GM12878 (cell line): Measurements from ENCODE around the gene KIF2A. TPM values are rescaled to one million over a fixed set of nuclear protein-coding genes. Genes with fewer than 3 reads are reported as not detected.

Experiments
- BHLHE40 ChIP-seq, 2 experiments: fragments of 450-650 bp in 1 of 2; IDR thresholded peaks; 2 replicates each; pipeline ENCODE4 v1.6.1; 2011 to 2017; ENCODE audit warnings: low read depth in 2 of 2, borderline replicate concordance in 1 of 2, improper control_type of control experiment in 1 of 2, low read length in 1 of 2, mild to moderate bottlenecking in 1 of 2
- BMI1 ChIP-seq: fragments of 450-650 bp; IDR thresholded peaks from 2 replicates; pipeline ENCODE4 v1.6.1; 2016; ENCODE audit warnings: mild to moderate bottlenecking, moderate library complexity, borderline replicate concordance
- CEBPZ ChIP-seq: fragments of 150-350 bp; IDR thresholded peaks from 2 replicates; pipeline ENCODE4 v1.6.1; 2016; ENCODE audit warnings: low read depth, low read length
- EGR1 ChIP-seq, 2 experiments: IDR thresholded peaks; 1 replicate in 1 of 2; 2 replicates in 1 of 2; pipeline ENCODE4 v1.6.1; 2011 to 2012; ENCODE audit warnings: low read depth in 2 of 2, low read length in 2 of 2, borderline replicate concordance in 1 of 2, mild to moderate bottlenecking in 1 of 2, moderate library complexity in 1 of 2
- ESRRA ChIP-seq: IDR thresholded peaks from 2 replicates; pipeline ENCODE4 v1.6.1; 2012; ENCODE audit warnings: mild to moderate bottlenecking, low read length, improper control_type of control experiment
- HDAC6 ChIP-seq: fragments of 200-600 bp; sonication (generic); IDR thresholded peaks from one replicate; pipeline ENCODE4 v1.8.0; 2017; ENCODE audit warnings: antibody characterized with exemption; ENCODE audit not compliant: unreplicated experiment
- KDM1A ChIP-seq: fragments of 200-600 bp; sonication (generic); IDR thresholded peaks from 2 replicates; pipeline ENCODE4 v1.6.1; 2016; ENCODE audit warnings: borderline replicate concordance
- NKRF ChIP-seq: fragments of 450-650 bp; conservative IDR thresholded peaks from 2 replicates; pipeline ENCODE4 v1.6.1; 2017; ENCODE audit warnings: mild to moderate bottlenecking, moderate library complexity
- POLR2A ChIP-seq: IDR thresholded peaks from 2 replicates; pipeline ENCODE4 v1.6.1; 2011; ENCODE audit warnings: low read depth, mild to moderate bottlenecking, low read length
- POLR2AphosphoS2 ChIP-seq: IDR thresholded peaks from 2 replicates; pipeline ENCODE4 v1.6.1; 2011; ENCODE audit warnings: low read depth, mild to moderate bottlenecking, low read length, improper control_type of control experiment, moderate library complexity
- SIX5 ChIP-seq: IDR thresholded peaks from 2 replicates; pipeline ENCODE4 v1.6.1; 2011; ENCODE audit warnings: mild to moderate bottlenecking, low read depth, low read length, moderate library complexity; ENCODE audit not compliant: severe bottlenecking
- SP1 ChIP-seq: IDR thresholded peaks from one replicate; pipeline ENCODE4 v1.6.1; 2011; ENCODE audit warnings: low read depth, low read length
- TAF1 ChIP-seq: IDR thresholded peaks from 2 replicates; pipeline ENCODE4 v1.6.1; 2011; ENCODE audit warnings: mild to moderate bottlenecking, low read depth, low read length, borderline replicate concordance
- polyA plus RNA-seq, 11 experiments: library from polyadenylated mRNA; depleted of rRNA in 4 of 11; unstranded in 6 of 11; stranded (reverse) in 5 of 11; fragments of >200 nt; fragmentation: Nextera tagmentation in 4 of 11; fragmentation: Illumina TruSeq in 1 of 11; extraction: Ambion mirVana in 4 of 11; extraction: Trizol in 1 of 11; gene quantifications; 1 replicate in 1 of 11; 2 replicates in 10 of 11; pipeline versions ENCODE4 v1.2.1 to v1.2.3, GENCODE V29; 2011 to 2016; ENCODE audit warnings: inconsistent platforms in 2 of 11, missing spikeins in 2 of 11, low read depth in 1 of 11
- total RNA-seq, 4 experiments: library from RNA; depleted of rRNA in 3 of 4; stranded (reverse); fragments of >200 nt in 3 of 4; fragmentation: Illumina TruSeq in 1 of 4; extraction: Trizol in 1 of 4; gene quantifications; 2 replicates each; pipeline versions ENCODE4 v1.2.1 to v1.2.3, GENCODE V29; 2013 to 2021
- TF ChIP-seq, protein P1 (sequence below): fragments of 150-350 bp; IDR thresholded peaks from 2 replicates; pipeline ENCODE4 v1.6.1; 2014; ENCODE audit warnings: mild to moderate bottlenecking, low read depth, low read length

Gene KIF2A
- total and polyA plus RNA-seq, 10 of the 15 experiments (the other 5 are each of a cell fraction or from before 2014, with no cell fraction given) = 35.9 to 124 (median 80.1) TPM

GRCh38 chr5:62306323-62306895 lies 403 bp downstream of the KIF2A start (continued):
- TF ChIP-seq CEBPZ = no peak
- no peak for TF ChIP-seq POLR2AphosphoS2
- no peak for TF ChIP-seq ESRRA
- TF ChIP-seq HDAC6 = no peak
- no peak for TF ChIP-seq KDM1A
- TF ChIP-seq, protein P1, sequence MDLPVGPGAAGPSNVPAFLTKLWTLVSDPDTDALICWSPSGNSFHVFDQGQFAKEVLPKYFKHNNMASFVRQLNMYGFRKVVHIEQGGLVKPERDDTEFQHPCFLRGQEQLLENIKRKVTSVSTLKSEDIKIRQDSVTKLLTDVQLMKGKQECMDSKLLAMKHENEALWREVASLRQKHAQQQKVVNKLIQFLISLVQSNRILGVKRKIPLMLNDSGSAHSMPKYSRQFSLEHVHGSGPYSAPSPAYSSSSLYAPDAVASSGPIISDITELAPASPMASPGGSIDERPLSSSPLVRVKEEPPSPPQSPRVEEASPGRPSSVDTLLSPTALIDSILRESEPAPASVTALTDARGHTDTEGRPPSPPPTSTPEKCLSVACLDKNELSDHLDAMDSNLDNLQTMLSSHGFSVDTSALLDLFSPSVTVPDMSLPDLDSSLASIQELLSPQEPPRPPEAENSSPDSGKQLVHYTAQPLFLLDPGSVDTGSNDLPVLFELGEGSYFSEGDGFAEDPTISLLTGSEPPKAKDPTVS = no peak
- TF ChIP-seq NKRF = 0 out of 2 replicates have a peak, but pooled peaks have one; percentile 69
- no peak; a peak in 1 of 3 replicates for TF ChIP-seq EGR1 (IDR thresholded peaks at IDR 0.05; ENCODE audit: borderline replicate concordance in 1 of 2, low read depth in 2 of 2, low read length in 2 of 2)
- peak in 1 of 2 experiments; percentile 0; a peak in 1 of 4 replicates for TF ChIP-seq BHLHE40 (IDR thresholded peaks at IDR 0.05; ENCODE audit: borderline replicate concordance in 1 of 2, low read depth in 2 of 2, low read length in 1 of 2)
- no peak for TF ChIP-seq BMI1
- peak; percentile 26; the same call in 1 of the 2 replicates for TF ChIP-seq POLR2A
- no peak for TF ChIP-seq TAF1
- no peak for TF ChIP-seq SP1
- TF ChIP-seq SIX5 = no peak
- TF ChIP-seq, all 136 proteins: peak for 5
